DOHH2 (cell line): ENCODE data around the gene KPNB1.

Experiments
- H3F3A ChIP-seq: fragments of 200-600 bp; sonication (generic), shearing (Covaris generic); 2 replicates; pipeline ENCODE4 v1.6.0; 2016; ENCODE audit warnings: antibody characterized with exemption, mild to moderate bottlenecking; ENCODE audit not compliant: control insufficient read depth, insufficient read depth
- H3K27ac ChIP-seq: fragments of 200-600 bp; sonication (generic); 2 replicates; pipeline ENCODE4 v1.5.1; 2014; ENCODE audit warnings: low read depth, mild to moderate bottlenecking, low read length, moderate library complexity
- H3K27me3 ChIP-seq: fragments of 200-600 bp; sonication (generic); 2 replicates; pipeline ENCODE4 v1.6.1; 2014; ENCODE audit warnings: mild to moderate bottlenecking, low read length, mixed read lengths; ENCODE audit not compliant: control insufficient read depth
- H3K36me3 ChIP-seq: fragments of 200-600 bp; sonication (generic); 2 replicates; pipeline ENCODE4 v1.6.1; 2014; ENCODE audit warnings: mild to moderate bottlenecking, low read length, moderate library complexity, mixed read lengths; ENCODE audit not compliant: control insufficient read depth
- H3K4me1 ChIP-seq: fragments of 200-600 bp; sonication (generic); 2 replicates; pipeline ENCODE4 v1.6.1; 2014; ENCODE audit warnings: mild to moderate bottlenecking, low read length, mixed read lengths; ENCODE audit not compliant: control insufficient read depth
- H3K4me2 ChIP-seq: fragments of 200-600 bp; sonication (generic); 2 replicates; pipeline ENCODE4 v1.6.0; 2014; ENCODE audit warnings: mild to moderate bottlenecking, low read length, moderate library complexity
- H3K4me3 ChIP-seq: fragments of 200-600 bp; sonication (generic); 2 replicates; pipeline ENCODE4 v1.5.1; 2014; ENCODE audit warnings: mild to moderate bottlenecking, low read length, mixed read lengths
- H3K79me2 ChIP-seq: fragments of 200-600 bp; sonication (generic); 2 replicates; pipeline ENCODE4 v1.6.1; 2014; ENCODE audit warnings: mild to moderate bottlenecking, low read length, mixed read lengths; ENCODE audit not compliant: control insufficient read depth
- H3K9me2 ChIP-seq: fragments of 200-600 bp; sonication (generic); replicated peaks from 2 replicates; pipeline ENCODE4 v1.6.1; 2014; ENCODE audit warnings: mild to moderate bottlenecking, low read length, mixed read lengths; ENCODE audit not compliant: control insufficient read depth
- H3K9me3 ChIP-seq: fragments of 200-600 bp; sonication (generic); 2 replicates; pipeline ENCODE4 v1.6.1; 2014; ENCODE audit warnings: antibody characterized with exemption, low read length, mixed read lengths; ENCODE audit not compliant: control insufficient read depth, insufficient read depth
- H4K20me1 ChIP-seq: fragments of 200-600 bp; sonication (generic); 2 replicates; pipeline ENCODE4 v1.6.0; 2014; ENCODE audit warnings: low read depth, mild to moderate bottlenecking, antibody characterized with exemption, low read length, moderate library complexity; ENCODE audit not compliant: control insufficient read depth, insufficient read depth
- EZH2phosphoT487 ChIP-seq: fragments of 200-600 bp; sonication (generic); IDR thresholded peaks from 2 replicates; pipeline ENCODE4 v1.6.1; 2017; ENCODE audit warnings: borderline replicate concordance, mild to moderate bottlenecking, antibody characterized with exemption, low read length, moderate library complexity, mixed read lengths
- TF ChIP-seq, protein P1 (sequence below): fragments of 200-600 bp; sonication (generic); IDR thresholded peaks from one replicate; pipeline ENCODE4 v1.5.1; 2014; ENCODE audit warnings: antibody characterized with exemption, mild to moderate bottlenecking, low read depth, low read length; ENCODE audit not compliant: poor library complexity, severe bottlenecking

The KPNB1 gene

GRCh38 chr17:47621293-47622179 lies 28.2 kb upstream of the KPNB1 start:
- no peaks in the 10 kb centered on the region for H3K9me3 ChIP-seq
- no peak overlapping the region for H3K4me3 ChIP-seq
- H3K27me3 ChIP-seq: no peaks in the 10 kb centered on the region
- TF ChIP-seq, protein P1, sequence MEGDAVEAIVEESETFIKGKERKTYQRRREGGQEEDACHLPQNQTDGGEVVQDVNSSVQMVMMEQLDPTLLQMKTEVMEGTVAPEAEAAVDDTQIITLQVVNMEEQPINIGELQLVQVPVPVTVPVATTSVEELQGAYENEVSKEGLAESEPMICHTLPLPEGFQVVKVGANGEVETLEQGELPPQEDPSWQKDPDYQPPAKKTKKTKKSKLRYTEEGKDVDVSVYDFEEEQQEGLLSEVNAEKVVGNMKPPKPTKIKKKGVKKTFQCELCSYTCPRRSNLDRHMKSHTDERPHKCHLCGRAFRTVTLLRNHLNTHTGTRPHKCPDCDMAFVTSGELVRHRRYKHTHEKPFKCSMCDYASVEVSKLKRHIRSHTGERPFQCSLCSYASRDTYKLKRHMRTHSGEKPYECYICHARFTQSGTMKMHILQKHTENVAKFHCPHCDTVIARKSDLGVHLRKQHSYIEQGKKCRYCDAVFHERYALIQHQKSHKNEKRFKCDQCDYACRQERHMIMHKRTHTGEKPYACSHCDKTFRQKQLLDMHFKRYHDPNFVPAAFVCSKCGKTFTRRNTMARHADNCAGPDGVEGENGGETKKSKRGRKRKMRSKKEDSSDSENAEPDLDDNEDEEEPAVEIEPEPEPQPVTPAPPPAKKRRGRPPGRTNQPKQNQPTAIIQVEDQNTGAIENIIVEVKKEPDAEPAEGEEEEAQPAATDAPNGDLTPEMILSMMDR: no peak
- no peak for TF ChIP-seq EZH2phosphoT487
- H3K27ac ChIP-seq: no peak overlapping the region
- peaks cover 55% of the 10 kb centered on the region for H3K36me3 ChIP-seq
- no peaks in the 10 kb centered on the region for H3K9me2 ChIP-seq
- H3F3A ChIP-seq: peaks cover 10% of the 10 kb centered on the region; the same call in 1 of the 2 replicates
- H3K4me1 ChIP-seq: no peaks in the 10 kb centered on the region
- H4K20me1 ChIP-seq: no peaks in the 10 kb centered on the region
- no peaks in the 10 kb centered on the region for H3K79me2 ChIP-seq
- no peak overlapping the region for H3K4me2 ChIP-seq

GRCh38 chr17:47622180-47622549 lies 27.6 kb upstream of the KPNB1 start:
- peaks cover 10% of the 10 kb centered on the region; the same call in 1 of the 2 replicates for H3F3A ChIP-seq

DNA sequence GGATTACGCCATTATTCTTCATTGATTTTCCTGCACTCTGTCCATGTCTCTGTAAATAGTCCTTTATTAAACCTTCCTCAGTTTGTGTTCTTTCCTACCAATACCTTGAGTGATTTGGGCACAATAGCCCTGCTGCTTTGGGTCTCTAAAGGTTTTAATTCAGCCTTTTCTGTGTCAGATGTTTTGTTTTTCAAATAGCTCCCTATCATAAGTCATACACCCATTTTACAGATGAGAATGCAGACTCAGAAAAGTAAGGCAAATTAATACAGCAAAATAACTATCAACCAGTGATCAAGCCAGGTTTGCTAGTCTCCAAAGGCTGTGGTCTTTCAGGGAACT lies 25.0 kb upstream of the KPNB1 start:
- Histone ChIP-seq H4K20me1 (no peaks in the 10 kb centered on the region), H3K9me3 (no peaks in the 10 kb centered on the region), H3K27ac (no peak overlapping the region), H3K4me2 (no peak overlapping the region), H3K27me3 (no peaks in the 10 kb centered on the region), H3F3A (peaks cover 10% of the 10 kb centered on the region; the same call in 1 of the 2 replicates), H3K36me3 (peaks cover 35% of the 10 kb centered on the region), H3K4me3 (no peak overlapping the region), H3K79me2 (no peaks in the 10 kb centered on the region), H3K4me1 (no peaks in the 10 kb centered on the region), H3K9me2 (no peaks in the 10 kb centered on the region)
- TF ChIP-seq, protein P1: no peak
- no peak for TF ChIP-seq EZH2phosphoT487

More at GRCh38 chr17:47622180-47622549, 27.6 kb upstream of the KPNB1 start:
- Histone ChIP-seq H4K20me1 (no peaks in the 10 kb centered on the region), H3K27me3 (no peaks in the 10 kb centered on the region), H3K4me2 (no peak overlapping the region), H3K9me3 (no peaks in the 10 kb centered on the region), H3K9me2 (no peaks in the 10 kb centered on the region), H3K79me2 (no peaks in the 10 kb centered on the region), H3K4me1 (no peaks in the 10 kb centered on the region), H3K36me3 (peaks cover 55% of the 10 kb centered on the region), H3K4me3 (no peak overlapping the region), H3K27ac (no peak overlapping the region)
- TF ChIP-seq EZH2phosphoT487: no peak
- TF ChIP-seq, protein P1: no peak
